GM21515 (cell line): Measurements from ENCODE around the gene SORBS2.
"Not testable (repeated sequence)": the region's sequence is repeated elsewhere in the genome, so short reads cannot be mapped to it uniquely, and the experiment has no call there.

Source experiments
- ATAC-seq: cut with Tn5 transposase; IDR thresholded peaks from one replicate; pipeline ENCODE4 v1.9.1; 2021; ENCODE audit not compliant: unreplicated experiment

Gene SORBS2

DNA sequence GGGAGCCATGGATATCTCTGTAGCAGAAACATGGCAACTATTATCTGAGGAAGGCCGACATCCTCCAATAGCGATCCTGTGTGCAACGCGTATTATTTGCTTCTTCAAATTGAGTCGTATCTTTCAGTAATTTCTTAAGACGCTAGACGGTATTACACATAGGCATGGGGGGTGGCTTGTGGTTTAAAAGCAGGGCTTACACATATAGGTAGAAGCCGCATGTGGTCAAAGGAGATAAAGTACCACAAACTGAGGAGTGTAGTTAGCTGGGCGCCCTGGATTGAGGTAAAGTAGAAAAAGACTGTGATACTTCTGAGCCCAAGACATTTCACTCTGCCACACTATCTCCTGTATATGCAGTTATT lies 94.6 kb downstream of the SORBS2 start:
- no peak for ATAC-seq

DNA sequence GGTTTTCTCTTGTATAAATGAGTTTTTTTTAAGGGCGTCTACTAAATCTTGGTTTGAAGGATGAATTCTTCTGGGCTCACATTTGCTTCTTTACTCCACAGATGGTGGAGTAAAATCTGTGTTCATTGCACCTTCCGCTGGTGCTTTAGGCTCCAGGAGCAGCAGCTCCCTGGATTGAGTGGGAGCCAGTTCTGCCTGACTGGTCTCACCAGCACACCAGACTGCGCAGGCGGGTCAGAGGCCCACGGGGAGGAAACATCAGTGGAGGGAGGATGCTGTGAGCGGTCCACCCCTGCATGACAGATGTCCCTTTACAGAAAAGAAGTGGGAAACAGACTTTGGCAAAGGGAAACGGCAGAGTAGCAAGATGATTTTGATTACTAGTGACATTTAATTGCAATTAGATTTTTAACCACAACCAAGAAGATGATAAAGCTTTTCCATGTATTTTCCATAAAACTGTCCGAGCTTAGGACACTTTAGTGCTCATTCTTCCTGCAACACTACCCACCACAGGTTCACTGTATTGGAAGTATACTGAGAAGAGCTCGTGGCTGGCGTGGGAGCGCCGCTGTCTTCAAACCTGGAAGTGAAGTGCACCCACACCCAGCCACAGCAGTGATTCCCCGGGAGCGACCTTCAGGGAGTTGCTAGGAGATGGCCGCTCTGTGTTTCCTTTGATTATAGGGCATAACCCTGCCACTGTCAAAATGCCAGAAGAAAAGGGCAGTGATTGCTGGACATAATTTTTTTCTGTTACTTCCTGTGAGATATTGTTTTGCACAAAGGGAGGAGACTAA lies 95.2 kb downstream of the SORBS2 start:
- no peak for ATAC-seq

GRCh38 chr4:185716141-185716551 lies 95.8 kb downstream of the SORBS2 start:
- no peak for ATAC-seq

DNA sequence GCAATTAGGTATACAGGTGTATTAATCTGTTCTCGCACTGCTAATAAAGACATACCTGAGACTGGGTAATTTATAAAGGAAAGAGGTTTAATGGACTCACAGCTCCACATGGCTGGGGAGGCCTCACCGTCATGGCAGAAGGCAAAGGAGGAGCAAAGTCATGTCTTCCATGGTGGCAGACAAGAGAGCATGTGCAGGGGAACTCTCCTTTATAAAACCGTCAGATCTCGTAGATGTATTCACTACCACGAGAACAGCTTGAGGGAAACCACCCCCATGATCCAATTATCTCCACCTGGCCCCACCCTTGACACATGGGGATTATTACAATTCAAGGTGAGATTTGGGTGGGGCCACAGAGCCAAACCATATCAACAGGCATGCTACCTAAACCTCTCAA lies 97.5 kb downstream of the SORBS2 start:
- ATAC-seq: not testable (repeated sequence)

GRCh38 chr4:185713731-185714130 lies 98.3 kb downstream of the SORBS2 start:
- no peak for ATAC-seq

GRCh38 chr4:185713272-185713671 lies 98.7 kb downstream of the SORBS2 start:
- no peak for ATAC-seq

- ATAC-seq: no peak
Measured at GRCh38 chr4:185712350-185713024, 99.5 kb downstream of the SORBS2 start.

GRCh38 chr4:185711726-185712125 lies 100.3 kb downstream of the SORBS2 start:
- no peak for ATAC-seq

GRCh38 chr4:185710487-185710995 lies 101.5 kb downstream of the SORBS2 start:
- no peak for ATAC-seq

- no peak for ATAC-seq
Measured at GRCh38 chr4:185709802-185710486, 102.0 kb downstream of the SORBS2 start.

DNA sequence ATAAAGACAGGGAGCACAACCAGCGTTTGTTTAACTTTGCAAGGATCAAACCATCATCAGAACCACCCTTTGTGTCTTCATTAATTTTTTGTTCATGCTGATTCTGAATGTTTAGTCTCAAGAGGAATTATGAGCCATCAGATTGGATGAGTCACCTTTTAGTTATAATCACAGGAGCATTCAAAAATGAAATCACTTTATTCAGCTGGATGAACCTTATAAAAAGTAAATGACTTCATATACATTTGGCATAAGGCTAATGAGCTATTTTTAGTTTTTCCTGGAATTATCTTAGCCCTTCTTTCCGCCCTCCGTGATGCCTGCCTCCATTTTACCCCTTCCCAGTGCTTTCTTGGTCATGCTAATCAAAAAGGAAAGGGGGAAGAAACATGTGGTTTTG lies 103.6 kb downstream of the SORBS2 start:
- no peak for ATAC-seq

DNA sequence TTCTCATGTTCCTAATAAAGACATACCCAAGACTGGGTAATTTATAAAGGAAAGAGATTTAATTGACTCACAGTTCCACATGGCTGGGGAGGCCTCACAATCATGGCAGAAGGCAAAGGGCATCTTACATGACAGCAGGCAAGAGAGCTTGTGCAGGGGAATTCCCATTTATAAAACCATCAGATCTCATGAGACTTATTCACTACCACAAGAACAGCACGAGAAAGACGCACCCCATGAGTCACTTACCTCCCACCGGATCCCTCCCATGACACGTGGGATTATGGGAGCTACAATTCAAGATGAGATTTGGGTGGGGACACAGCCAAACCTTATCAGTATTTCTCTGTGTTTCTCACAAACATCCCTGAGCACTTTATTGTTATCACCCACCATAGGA lies 104.4 kb downstream of the SORBS2 start:
- not testable (repeated sequence) for ATAC-seq

- no peak for ATAC-seq
Measured at GRCh38 chr4:185702147-185702663, 109.8 kb downstream of the SORBS2 start.

DNA sequence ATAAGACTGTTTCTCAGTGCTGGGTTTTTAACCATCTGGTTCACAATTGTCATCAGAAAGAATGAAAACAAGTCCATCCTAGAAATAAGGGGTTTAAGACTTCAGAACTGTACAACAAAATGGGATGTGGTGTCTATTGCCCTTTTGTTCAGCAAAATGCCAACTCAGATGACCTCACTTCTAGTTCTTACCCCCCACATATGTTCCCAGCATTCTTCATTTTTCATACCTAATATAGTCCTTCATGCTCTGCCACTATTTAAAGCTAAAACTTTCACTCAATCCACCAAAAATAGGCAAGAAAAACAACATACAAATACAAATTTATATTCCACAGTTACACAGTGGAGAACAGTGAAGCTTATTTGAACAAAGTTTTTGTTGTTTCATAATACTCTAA lies 111.4 kb downstream of the SORBS2 start:
- no peak for ATAC-seq

DNA sequence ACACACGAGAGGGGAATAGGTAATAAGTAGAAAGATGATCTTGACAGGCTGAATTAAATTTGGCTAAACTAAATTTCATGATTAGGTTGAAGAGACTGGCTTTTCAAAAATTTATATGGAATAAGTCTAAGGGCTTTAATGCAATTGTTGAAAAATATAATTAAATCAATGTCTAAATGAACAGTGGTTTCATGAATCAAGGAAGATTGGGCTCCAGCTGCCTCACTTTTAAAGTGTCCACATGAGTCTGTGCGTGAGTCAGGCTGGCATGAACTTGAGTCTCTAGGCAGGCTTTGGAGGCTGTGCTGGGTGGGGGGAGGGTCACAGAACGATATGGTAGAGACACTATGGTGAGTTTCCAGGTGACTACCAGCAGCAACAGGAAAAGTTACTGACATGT lies 111.9 kb downstream of the SORBS2 start:
- ATAC-seq: no peak

GRCh38 chr4:185697488-185697887 lies 114.5 kb downstream of the SORBS2 start:
- no peak for ATAC-seq

- ATAC-seq: no peak
Measured at GRCh38 chr4:185695743-185696142, 116.3 kb downstream of the SORBS2 start.

- ATAC-seq: no peak
Measured at GRCh38 chr4:185693548-185694215, 118.3 kb downstream of the SORBS2 start.

DNA sequence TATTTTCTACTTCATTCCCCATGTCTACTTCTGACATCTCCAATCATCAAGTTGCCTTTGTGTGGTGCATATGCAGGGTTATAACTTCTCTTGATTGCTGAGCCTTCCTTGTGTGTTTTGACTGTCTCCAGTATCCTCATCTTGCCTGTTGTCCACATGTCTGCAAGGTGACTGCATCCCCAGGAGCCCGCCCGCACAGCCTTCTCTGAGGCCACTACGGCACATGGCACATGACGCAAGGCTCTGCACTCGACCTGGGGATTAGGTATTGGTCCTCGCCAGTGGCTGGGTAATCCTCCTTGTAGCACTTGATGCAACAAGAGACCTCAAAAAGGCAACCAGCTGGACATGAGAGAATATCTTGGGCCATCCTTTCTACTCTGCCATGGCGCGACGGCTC lies 122.6 kb downstream of the SORBS2 start:
- ATAC-seq: no peak

DNA sequence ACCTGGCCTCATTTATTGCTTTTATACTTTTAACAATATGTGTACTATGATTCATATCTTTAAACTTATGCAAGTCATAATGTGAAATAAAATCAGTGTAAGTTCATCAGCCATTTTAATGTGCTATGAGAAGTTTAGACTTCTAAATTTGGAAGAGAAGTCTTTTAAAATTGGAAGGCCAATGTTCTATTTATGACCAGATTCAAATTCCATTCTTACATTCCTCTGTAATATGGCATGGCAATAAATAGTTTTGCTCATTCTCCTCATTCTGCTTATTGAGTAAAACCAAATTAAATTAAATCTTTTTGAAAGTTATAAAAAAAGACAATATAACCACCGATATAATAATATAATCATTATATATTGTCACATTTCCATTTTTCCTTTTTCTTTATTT lies 126.2 kb downstream of the SORBS2 start:
- ATAC-seq: no peak

DNA sequence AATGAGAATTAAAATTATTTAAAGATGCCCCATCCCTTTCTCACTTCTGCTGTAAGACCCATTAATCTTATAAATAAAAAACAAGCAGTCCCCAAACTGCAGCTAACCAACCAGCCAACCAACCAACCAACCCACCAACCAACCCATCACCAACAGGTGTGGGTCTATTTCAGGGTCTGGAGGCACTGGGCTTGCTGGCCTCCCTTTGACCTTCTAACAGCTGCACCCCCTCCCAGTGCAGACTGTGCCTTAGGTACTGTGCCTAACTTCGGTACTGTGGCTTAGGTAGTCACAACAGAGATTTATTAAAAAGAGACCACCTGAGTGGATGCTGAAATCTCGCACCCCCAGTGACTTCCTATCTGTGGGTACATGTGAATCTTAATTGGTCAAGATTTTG lies 128.1 kb downstream of the SORBS2 start:
- no peak for ATAC-seq
